SW480 (cell line): ENCODE results near the gene IL6ST.
A peak's percentile ranks its signal among the peaks of the same experiment; 100 is the strongest.
"Not testable (repeated sequence)": the region's sequence is repeated elsewhere in the genome, so short reads cannot be mapped to it uniquely, and the experiment has no call there.

ENCODE experiments used
- DNase-seq: peaks from one replicate; pipeline ENCODE4 v3.0.0-alpha.2; 2016; ENCODE audit warnings: low spot score

IL6ST gene

DNA sequence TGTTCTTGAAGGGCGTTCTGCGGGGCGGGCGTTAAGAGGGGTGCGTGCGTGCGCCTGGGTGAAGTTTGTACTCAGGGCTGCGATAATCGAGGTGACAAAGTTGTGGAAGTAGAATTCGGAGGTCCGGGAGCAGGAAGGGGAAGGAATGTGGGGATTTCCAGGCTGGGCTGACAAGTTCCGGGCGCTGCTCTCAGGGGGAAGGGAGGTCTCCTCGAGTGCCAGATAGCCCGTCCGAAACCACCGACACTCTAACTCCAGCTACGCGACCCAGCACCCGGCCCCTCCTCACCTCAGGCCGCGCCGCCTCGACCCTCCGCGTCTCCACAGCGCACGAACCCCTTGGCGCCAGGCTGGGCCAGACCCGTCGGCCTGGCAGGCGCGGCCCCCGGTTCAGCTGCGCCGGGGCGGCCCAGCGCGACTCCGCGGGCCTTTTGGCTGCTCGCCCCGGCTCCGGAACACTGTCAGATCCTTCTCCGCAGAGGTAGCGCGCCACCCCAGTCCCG, at the start of gene IL6ST:
TSS of gene IL6ST (minus strand) at position 469 of the 503 bp plus-strand sequence. CDS start 18,685 bp downstream, outside the sequence.
- peak; percentile 76 for DNase-seq

DNA sequence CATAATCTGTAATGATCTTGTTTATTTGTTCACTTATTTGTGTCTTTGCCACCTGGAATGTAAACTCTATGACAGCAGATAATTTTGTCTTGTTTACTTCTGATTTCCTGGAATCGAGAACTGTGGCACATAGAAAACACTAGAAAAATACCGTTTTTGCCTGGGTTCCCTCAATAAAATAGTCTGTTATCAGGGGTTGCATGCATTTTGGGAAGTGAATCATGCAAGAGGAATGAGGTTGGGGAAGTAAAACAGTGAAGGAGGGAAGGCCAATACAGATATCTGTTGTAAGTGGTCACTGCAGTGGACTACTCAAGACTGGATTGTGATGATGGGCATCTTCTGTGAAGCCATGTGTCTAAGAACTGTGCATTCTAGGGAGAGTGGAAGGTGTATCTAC, 45.2 kb upstream of the IL6ST start:
- no peak for DNase-seq

DNA sequence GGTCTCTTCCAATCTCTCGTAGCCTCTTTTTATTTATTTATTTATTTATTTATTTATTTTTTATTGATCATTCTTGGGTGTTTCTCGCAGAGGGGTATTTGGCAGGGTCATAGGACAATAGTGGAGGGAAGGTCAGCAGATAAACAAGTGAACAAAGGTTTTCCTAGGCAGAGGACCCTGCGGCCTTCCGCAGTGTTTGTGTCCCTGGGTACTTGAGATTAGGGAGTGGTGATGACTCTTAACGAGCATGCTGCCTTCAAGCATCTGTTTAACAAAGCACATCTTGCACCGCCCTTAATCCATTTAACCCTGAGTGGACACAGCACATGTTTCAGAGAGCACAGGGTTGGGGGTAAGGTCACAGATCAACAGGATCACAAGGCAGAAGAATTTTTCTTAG, 43.4 kb upstream of the IL6ST start:
- not testable (repeated sequence) for DNase-seq

GRCh38 chr5:56037531-56038010, 42.8 kb upstream of the IL6ST start:
- DNase-seq, result no peak

DNA sequence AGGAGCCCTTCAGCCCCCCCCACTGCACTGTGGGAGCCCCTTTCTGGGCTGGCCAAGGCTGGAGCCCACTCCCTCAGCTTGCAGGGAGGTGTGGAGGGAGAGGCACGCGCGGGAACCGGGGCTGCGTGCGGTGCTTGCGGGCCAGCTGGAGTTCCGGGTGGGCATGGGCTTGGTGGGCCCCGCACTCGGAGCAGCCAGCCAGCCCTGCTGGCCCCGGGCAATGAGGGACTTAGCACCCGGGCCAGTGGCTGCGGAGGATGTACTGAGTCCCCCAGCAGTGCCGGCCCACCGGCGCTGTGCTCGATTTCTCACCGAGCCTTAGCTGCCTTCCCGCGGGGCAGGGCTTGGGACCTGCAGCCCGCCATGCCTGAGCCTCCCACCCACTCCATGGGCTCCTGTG, 40.6 kb upstream of the IL6ST start:
- DNase-seq, result not testable (repeated sequence)

- not testable (repeated sequence) for DNase-seq
Observed at GRCh38 chr5:56029871-56030630, 35.3 kb upstream of the IL6ST start.

DNA sequence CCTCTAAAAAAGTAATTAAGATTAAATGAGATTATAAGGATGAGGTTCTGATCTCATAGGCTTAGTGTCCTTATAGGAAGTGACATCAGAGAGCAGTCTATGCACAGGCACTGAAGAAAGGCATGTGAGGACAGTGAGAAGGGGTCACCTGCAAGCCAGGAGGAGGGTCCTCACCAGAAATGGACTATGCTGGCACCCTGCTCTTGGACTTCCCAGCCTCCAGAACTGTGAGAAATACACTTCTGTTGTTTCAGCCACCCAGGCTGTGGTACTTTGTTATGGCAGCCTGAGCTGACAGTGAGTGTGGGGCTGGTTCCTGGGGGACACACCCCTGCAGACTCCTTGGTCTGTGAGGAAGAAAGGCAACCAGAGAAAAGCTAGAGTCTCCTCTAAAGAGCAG, 34.7 kb upstream of the IL6ST start:
- no peak for DNase-seq

DNA sequence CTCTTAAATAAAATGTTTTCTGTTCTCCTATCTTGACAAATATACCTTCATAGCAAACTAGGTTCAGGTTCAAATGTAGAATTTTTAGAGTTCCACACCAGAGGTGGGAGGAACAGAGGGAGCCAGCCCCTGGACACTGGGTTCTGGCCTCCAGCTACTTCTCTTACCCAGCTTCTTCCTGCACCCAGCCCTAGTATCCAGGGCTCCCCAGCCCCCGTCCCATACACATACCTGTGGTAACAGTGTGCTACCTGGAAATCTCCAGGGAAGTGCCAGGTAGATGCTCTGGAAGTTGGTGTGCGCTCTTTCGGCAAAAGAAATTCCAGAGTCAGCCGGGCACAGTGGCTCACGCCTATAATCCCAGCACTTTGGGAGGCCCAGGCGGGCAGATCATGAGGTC, 33.9 kb upstream of the IL6ST start:
- no peak for DNase-seq

DNA sequence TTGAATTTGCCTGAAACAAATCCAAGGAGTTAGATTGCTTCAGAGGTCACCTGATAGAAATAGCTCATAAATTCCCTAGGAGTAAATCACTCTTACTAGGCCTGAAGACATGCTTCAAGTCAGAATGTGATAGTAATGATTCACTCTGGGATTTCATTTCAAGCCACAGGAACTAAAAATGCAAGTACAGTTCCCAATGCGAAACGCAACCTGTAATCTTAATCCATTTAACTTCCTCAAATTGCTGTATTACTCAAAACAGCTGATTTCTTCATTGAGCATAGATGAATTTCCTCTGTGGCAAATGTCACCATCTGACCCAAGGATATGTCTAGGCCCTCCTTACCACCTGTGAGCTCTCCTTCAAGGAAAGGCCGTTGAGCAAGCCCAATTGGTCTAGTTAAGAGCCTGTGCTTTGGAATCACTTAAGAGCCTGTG, 32.1 kb upstream of the IL6ST start:
- DNase-seq, result no peak

GRCh38 chr5:56025151-56025885, 30.6 kb upstream of the IL6ST start:
- DNase-seq, result no peak

DNA sequence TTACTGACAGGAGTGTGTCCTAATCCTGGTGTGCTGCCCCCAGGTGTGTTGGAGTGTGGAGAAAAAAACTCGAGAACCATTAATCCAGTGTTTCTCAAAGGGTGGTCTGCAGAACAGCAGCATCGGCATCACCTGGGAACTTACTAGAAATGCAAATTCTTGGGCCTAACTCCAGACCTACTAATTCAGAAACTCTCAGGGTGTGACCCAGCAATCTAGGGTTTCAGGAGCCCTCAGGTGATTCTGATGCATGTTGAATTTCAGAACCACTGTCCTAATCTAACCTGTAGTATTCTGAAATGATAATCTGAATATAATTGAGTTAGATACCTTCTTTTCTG, 30.0 kb upstream of the IL6ST start:
- DNase-seq, result no peak

- DNase-seq, result no peak
Observed at GRCh38 chr5:56023296-56023695, 28.5 kb upstream of the IL6ST start.

GRCh38 chr5:56019306-56020272, 24.8 kb upstream of the IL6ST start:
- no peak for DNase-seq

DNA sequence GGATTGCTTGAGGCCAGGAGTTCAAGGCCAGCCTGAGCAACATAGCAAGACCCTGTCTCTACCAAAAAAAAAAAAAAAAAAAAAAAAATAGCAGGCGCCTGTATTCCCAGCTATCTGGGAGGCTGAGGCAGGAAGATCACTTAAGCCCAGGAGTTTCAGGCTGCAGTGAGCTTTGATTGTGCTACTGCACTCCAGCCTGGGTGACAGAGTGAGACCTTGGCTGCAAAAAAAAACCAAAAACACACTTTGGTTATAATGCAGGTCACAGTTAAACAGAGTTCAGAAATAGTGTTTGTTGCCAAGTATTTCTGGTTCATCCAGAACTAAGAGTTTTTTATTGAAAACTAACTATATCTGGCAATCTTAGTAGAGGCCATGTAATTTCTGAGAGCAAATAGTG, 24.1 kb upstream of the IL6ST start:
- DNase-seq, result no peak

DNA sequence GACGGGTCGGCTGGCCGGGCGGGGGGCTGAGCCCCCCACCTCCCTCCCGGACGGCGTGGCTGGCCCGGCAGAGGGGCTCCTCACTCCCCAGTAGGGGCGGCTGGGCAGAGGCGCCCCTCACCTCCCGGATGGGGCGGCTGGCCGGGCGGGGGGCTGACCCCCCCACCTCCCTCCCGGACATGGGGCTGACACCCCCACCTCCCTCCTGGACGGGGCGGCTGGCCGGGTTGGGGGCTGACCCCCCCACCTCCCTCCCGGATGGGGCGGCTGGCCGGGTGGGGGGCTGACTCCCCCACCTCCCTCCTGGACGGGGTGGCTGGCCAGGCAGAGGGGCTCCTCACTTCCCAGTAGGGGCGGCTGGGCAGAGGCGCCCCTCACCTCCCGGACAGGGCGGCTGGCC, 19.9 kb upstream of the IL6ST start:
- not testable (repeated sequence) for DNase-seq

DNA sequence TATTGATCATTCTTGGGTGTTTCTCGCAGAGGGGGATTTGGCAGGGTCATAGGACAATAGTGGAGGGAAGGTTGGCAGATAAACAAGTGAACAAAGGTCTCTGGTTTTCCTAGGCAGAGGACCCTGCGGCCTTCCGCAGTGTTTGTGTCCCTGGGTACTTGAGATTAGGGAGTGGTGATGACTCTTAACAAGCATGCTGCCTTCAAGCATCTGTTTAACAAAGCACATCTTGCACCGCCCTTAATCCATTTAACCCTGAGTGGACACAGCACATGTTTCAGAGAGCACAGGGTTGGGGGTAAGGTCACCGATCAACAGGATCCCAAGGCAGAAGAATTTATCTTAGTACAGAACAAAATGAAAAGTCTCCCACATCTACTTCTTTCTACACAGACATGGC, 19.2 kb upstream of the IL6ST start:
- not testable (repeated sequence) for DNase-seq

DNA sequence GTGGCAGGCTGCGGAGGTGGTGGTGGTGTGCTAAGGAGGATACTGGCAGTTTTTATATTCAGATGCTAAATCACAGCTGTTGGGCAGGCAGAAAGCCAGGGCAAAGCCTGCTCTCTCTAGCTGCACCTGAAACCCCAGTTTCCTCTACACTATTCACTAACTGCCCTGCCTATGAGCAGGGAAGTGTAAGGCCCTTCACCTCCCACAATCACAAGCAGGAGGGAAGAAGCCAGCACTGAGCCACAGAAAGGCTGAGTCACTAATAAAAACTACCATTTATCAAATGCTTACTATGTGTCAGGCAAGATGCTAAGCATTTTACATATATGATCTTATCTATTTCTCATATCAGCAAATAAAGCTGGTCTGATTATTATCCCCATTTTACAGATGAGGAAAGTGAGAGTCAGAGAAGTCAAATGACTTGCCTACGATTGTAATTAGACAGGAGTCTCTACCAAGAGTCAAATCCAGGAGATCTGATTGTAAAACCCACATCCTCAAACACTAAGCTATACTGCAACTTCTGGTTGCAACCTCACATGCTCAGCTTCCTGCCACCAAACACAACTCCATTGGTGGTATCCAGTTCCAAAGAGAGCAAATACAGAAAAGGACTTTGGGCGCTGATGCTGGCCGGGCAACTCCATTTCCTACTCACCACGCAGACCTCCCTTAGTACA, 17.7 kb upstream of the IL6ST start:
- DNase-seq, result no peak

DNA sequence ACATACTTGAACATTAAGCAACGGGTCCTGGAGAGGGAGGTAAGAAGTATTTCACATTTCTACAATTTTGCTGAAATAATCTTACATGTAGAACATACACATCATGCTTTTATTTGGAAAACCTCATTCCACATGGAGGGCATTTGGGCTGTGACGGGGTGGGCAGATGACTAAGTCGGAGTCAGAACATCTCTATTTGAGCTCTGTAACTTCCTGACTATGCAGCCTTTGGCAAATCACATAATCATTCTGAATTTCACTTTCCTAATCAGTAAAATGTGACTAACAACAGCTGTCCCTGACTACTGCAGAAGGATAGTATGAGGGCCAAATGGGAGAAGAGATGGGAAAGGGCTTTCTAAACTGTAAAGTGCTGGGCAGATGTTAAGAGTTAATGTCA, 17.1 kb upstream of the IL6ST start:
- no peak for DNase-seq

- DNase-seq, result no peak
Observed at GRCh38 chr5:56010431-56010830, 15.7 kb upstream of the IL6ST start.

- DNase-seq, result no peak
Observed at GRCh38 chr5:56006600-56006999, 11.8 kb upstream of the IL6ST start.

DNA sequence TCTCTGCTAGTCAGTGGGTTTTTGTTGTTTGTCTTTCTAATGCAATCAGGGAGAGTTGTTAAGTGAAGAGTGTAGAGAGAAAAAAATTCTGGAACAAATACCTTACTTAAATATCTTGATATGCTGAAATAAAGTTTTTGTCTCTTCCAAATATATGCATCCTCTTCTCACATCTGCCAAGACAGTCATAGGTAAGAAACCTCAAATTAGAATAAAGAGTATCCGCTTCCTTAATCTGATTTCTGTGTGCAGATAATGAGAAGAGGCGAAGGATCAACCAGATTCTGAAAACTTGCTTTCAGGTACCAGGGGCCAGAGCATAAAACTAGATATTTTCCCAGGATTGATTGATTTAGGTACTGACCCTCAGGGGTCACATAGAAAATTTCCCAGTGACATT, 11.3 kb upstream of the IL6ST start:
- DNase-seq, result no peak
